HepG2 (cell line): ENCODE measurements around the gene BOD1L1. TPM values are rescaled to one million over a fixed set of nuclear protein-coding genes. Genes with fewer than 3 reads are reported as not detected.

Source experiments
- ATAC-seq: fragments of 200-7000 bp; cut with Tn5 transposase; 3 replicates; pipeline ENCODE4 v1.9.1; 2020; ENCODE audit warnings: mild to moderate bottlenecking, moderate library complexity
- BruUV-seq: library from RNA; stranded (reverse); fragments of 400-500 nt; replicated peaks from 2 replicates; lab custom pipeline; 2021; lab: Mats Ljungman, UMichigan
- CTCF ChIA-PET: fragments of 300-600 bp; formaldehyde crosslinking; extraction: SDS; loops from one replicate; lab custom pipeline; 2021; ENCODE audit warnings: low total read pairs, inconsistent platforms, low intra/inter-chr PET ratio; lab: Yijun Ruan, JAX
- POLR2A ChIA-PET: fragments of 350-600 bp; sonication (Branson Sonifier 250); formaldehyde crosslinking; loops from one replicate; lab custom pipeline; 2020; ENCODE audit warnings: antibody characterized with exemption, inconsistent platforms; lab: Yijun Ruan, JAX
- DNase-seq: peaks from one replicate; pipeline ENCODE4 v3.0.0-alpha.2; 2015; ENCODE audit warnings: low spot score
- FAIRE-seq: peaks from 3 replicates; lab custom pipeline; 2011; peaks lifted over from hg19 to GRCh38; lab: Jason Lieb, UNC
- H2AFZ ChIP-seq: one replicate; pipeline ENCODE4 v1.6.1; 2011; ENCODE audit warnings: low read length, inconsistent platforms
- H3K27ac ChIP-seq: fragments of 300-600 bp; 3 replicates; pipeline ENCODE4 v1.8.0; 2011; ENCODE audit warnings: mixed run types, mild to moderate bottlenecking, mixed read lengths, low read length, inconsistent platforms; ENCODE audit not compliant: insufficient read depth; ENCODE audit errors: extremely low read length
- H3K27me3 ChIP-seq, 2 experiments: fragments of 200-600 bp in 1 of 2; 2 replicates in 1 of 2; 3 replicates in 1 of 2; pipeline versions ENCODE4 v1.6.0 to v1.8.0; 2011; ENCODE audit warnings: low read length in 2 of 2, mild to moderate bottlenecking in 2 of 2, moderate library complexity in 2 of 2, inconsistent platforms in 1 of 2; ENCODE audit not compliant: insufficient read depth in 2 of 2, control insufficient read depth in 1 of 2
- H3K36me3 ChIP-seq, 2 experiments: fragments of 200-600 bp in 1 of 2; replicated peaks in 1 of 2; 2 replicates in 1 of 2; 3 replicates in 1 of 2; pipeline versions ENCODE4 v1.5.1 to v1.8.0; 2011; ENCODE audit warnings: low read length in 2 of 2, inconsistent platforms in 1 of 2; ENCODE audit not compliant: insufficient read depth in 2 of 2, control insufficient read depth in 1 of 2
- H3K4me1 ChIP-seq: 2 replicates; pipeline ENCODE4 v1.5.1; 2012; ENCODE audit warnings: low read length, inconsistent platforms; ENCODE audit not compliant: insufficient read depth
- H3K4me2 ChIP-seq: 2 replicates; pipeline ENCODE4 v1.6.0; 2011; ENCODE audit warnings: low read depth, low read length, inconsistent platforms
- H3K4me3 ChIP-seq, 3 experiments: fragments of 200-600 bp in 1 of 3; sonication (generic), shearing (Covaris generic) in 1 of 3; replicated peaks in 1 of 3; 2 replicates each; pipeline ENCODE4 v1.5.1; 2011 to 2016; ENCODE audit warnings: low read length in 3 of 3, inconsistent platforms in 2 of 3, low read depth in 2 of 3, mild to moderate bottlenecking in 2 of 3, control low read depth in 1 of 3, mixed read lengths in 1 of 3; ENCODE audit not compliant: insufficient read depth in 1 of 3
- H3K79me2 ChIP-seq: one replicate; pipeline ENCODE4 v1.6.1; 2011; ENCODE audit warnings: low read length, inconsistent platforms; ENCODE audit not compliant: insufficient read depth
- H3K9ac ChIP-seq: 2 replicates; pipeline ENCODE4 v1.6.0; 2011; ENCODE audit warnings: mild to moderate bottlenecking, low read depth, low read length, inconsistent platforms; ENCODE audit not compliant: insufficient read depth
- H3K9me3 ChIP-seq: 2 replicates; pipeline ENCODE4 v1.5.1; 2012; ENCODE audit warnings: mild to moderate bottlenecking, low read length
- H4K20me1 ChIP-seq: 2 replicates; pipeline ENCODE4 v1.6.0; 2011; ENCODE audit warnings: inconsistent platforms, mild to moderate bottlenecking, low read length, moderate library complexity; ENCODE audit not compliant: insufficient read depth
- FOXP1 ChIP-seq, 2 experiments: fragments of 450-650 bp in 1 of 2; IDR thresholded peaks; 2 replicates each; pipeline ENCODE4 v1.6.1; 2017 to 2018; ENCODE audit warnings: antibody characterized with exemption in 1 of 2
- LCORL ChIP-seq, 2 experiments: fragments of 450-650 bp in 1 of 2; sonication (generic) in 1 of 2; formaldehyde crosslinking in 1 of 2; IDR thresholded peaks; 2 replicates each; pipeline versions ENCODE4 v1.5.0 to v1.6.1; 2017 to 2020; ENCODE audit warnings: antibody characterized with exemption in 1 of 2, missing genetic modification reagents in 1 of 2
- MAFF ChIP-seq: IDR thresholded peaks from 2 replicates; pipeline ENCODE4 v1.6.1; 2011; ENCODE audit warnings: low read depth, low read length, improper control_type of control experiment
- NFIB ChIP-seq: sonication (generic); formaldehyde crosslinking; IDR thresholded peaks from 2 replicates; pipeline ENCODE4 v1.9.0; 2021; ENCODE audit warnings: missing genetic modification reagents, mild to moderate bottlenecking, borderline replicate concordance
- PLSCR1 ChIP-seq: sonication (generic); formaldehyde crosslinking; IDR thresholded peaks from 2 replicates; pipeline ENCODE4 v1.5.0; 2020; ENCODE audit warnings: missing genetic modification reagents, mild to moderate bottlenecking, borderline replicate concordance
- POLR2AphosphoS2 ChIP-seq: IDR thresholded peaks from 2 replicates; pipeline ENCODE4 v1.6.1; 2011; ENCODE audit warnings: low read depth, low read length, improper control_type of control experiment
- RBM22 ChIP-seq: fragments of 200-400 bp; formaldehyde crosslinking; optimal IDR thresholded peaks from 2 replicates; pipeline ENCODE3; 2017; ENCODE audit warnings: mild to moderate bottlenecking, low read length, moderate library complexity
- ZNF143 ChIP-seq: sonication (generic); formaldehyde crosslinking; IDR thresholded peaks from 2 replicates; pipeline ENCODE4 v1.4.0; 2020; ENCODE audit warnings: missing genetic modification reagents
- ZNF570 ChIP-seq: sonication (generic); formaldehyde crosslinking; IDR thresholded peaks from 2 replicates; pipeline ENCODE4 v1.4.0; 2020; ENCODE audit warnings: mild to moderate bottlenecking, missing genetic modification reagents, borderline replicate concordance
- ZNF740 ChIP-seq: sonication (generic); formaldehyde crosslinking; IDR thresholded peaks from 2 replicates; pipeline ENCODE4 v1.4.0; 2020; ENCODE audit warnings: missing genetic modification reagents
- WGBS: methylation state at CpG from one replicate; pipeline ENCODE4 v1.1.6; 2017; ENCODE audit warnings: low lambda C conversion rate; 5-methylcytosine and 5-hydroxymethylcytosine counted together
- in situ Hi-C: cut with HindIII; loops from 2 replicates; pipeline ENCODE4 v1.10.0; 2017; ENCODE audit warnings: low pct_unique_long_range_greater_than_20kb; ENCODE audit not compliant: extremely low pct_ligation_motif_present
- intact Hi-C: fragments of 100-400 bp; cut with micrococcal nuclease; formaldehyde crosslinking; loops from one replicate; pipeline ENCODE4 v1.10.0; 2022; ENCODE audit not compliant: unreplicated experiment
- polyA plus RNA-seq, 8 experiments: library from polyadenylated mRNA; depleted of rRNA in 3 of 8; stranded (reverse) in 7 of 8; unstranded in 1 of 8; fragments of >200 nt; fragmentation: Illumina TruSeq in 4 of 8; extraction: Trizol in 4 of 8; gene quantifications; 2 replicates each; pipeline versions ENCODE4 v1.2.1 to v1.2.3, GENCODE V29; 2011 to 2016; ENCODE audit warnings: low read depth in 4 of 8, missing spikeins in 1 of 8, mixed read lengths in 1 of 8; ENCODE audit not compliant: insufficient read depth in 1 of 8
- total RNA-seq, 5 experiments: library from RNA; depleted of rRNA; stranded (reverse); fragments of >200 nt; fragmentation: Illumina TruSeq; extraction: Trizol; gene quantifications; 2 replicates each; pipeline ENCODE4 v1.2.3, GENCODE V29; 2016; ENCODE audit warnings: low read depth in 1 of 5

Gene BOD1L1
- total and polyA plus RNA-seq, 2 of the 13 experiments (the other 11 are each of a cell fraction or from before 2014, with no cell fraction given): 11.7 to 17.9 TPM

GRCh38 chr4:13567125-13567524, 60.4 kb downstream of the BOD1L1 start:
- POLR2A ChIA-PET: no interaction called here
- no peaks in the 10 kb centered on the region for H4K20me1 ChIP-seq
- peak; percentile 80 for TF ChIP-seq RBM22
- TF ChIP-seq FOXP1 (IDR thresholded peaks at IDR 0.05): no peak
- TF ChIP-seq FOXP1 (CRISPR knock-in tag; IDR thresholded peaks at IDR 0.05): no peak
- TF ChIP-seq POLR2AphosphoS2: 0 out of 2 replicates have a peak, but pooled peaks have one; percentile 7
- TF ChIP-seq PLSCR1 (CRISPR knock-in tag): no peak
- no peak overlapping the region for H3K4me3 ChIP-seq
- BruUV-seq: no TSS peak
- H3K27ac ChIP-seq: no peak overlapping the region
- H3K9me3 ChIP-seq: no peaks in the 10 kb centered on the region
- H3K36me3 ChIP-seq: peaks cover 8 to 19% of the 10 kb centered on the region in 2 experiments
- H3K27me3 ChIP-seq: no peaks in the 10 kb centered on the region
- H3K4me1 ChIP-seq: no peaks in the 10 kb centered on the region
- ATAC-seq (peak; percentile 33; the same call in 1 of the 3 replicates), DNase-seq (no peak), FAIRE-seq (no peak)
- intact Hi-C loops: no loop called here
- in situ Hi-C loops: no loop called here
- no peaks in the 10 kb centered on the region for H3K79me2 ChIP-seq
- no peak overlapping the region for H3K9ac ChIP-seq
- WGBS: 98% methylated on average over 4 of the region's 5 CpGs
- no peak overlapping the region for H3K4me2 ChIP-seq
- CTCF ChIA-PET: no interaction called here
- H2AFZ ChIP-seq: no peak overlapping the region

- Histone ChIP-seq H3K27ac (no peak overlapping the region), H3K79me2 (no peaks in the 10 kb centered on the region), H2AFZ (no peak overlapping the region), H3K4me1 (no peaks in the 10 kb centered on the region), H4K20me1 (no peaks in the 10 kb centered on the region), H3K4me2 (no peak overlapping the region), H3K4me3 (no peak overlapping the region), H3K27me3 (no peaks in the 10 kb centered on the region), H3K9me3 (no peaks in the 10 kb centered on the region), H3K9ac (no peak overlapping the region), H3K36me3 (no peaks in the 10 kb centered on the region)
- intact Hi-C loops (no loop called here), in situ Hi-C loops (no loop called here)
- POLR2A ChIA-PET: no interaction called here
- BruUV-seq: no TSS peak
- DNase-seq (no peak), FAIRE-seq (no peak), ATAC-seq (no peak)
- TF ChIP-seq ZNF740 (CRISPR knock-in tag) (no peak), ZNF143 (CRISPR knock-in tag) (no peak), LCORL (IDR thresholded peaks at IDR 0.05) (0 out of 2 replicates have a peak, but pooled peaks have one; percentile 10), LCORL (CRISPR knock-in tag; IDR thresholded peaks at IDR 0.05) (no peak), ZNF570 (CRISPR knock-in tag) (no peak), NFIB (CRISPR knock-in tag) (no peak), MAFF (no peak)
- CTCF ChIA-PET: no interaction called here
- WGBS: 91% methylated on average over 1 of the region's 1 CpG
Measured at GRCh38 chr4:13562876-13563275, 64.6 kb downstream of the BOD1L1 start.
